ENCODE data around the gene PLCG2. TPM values are rescaled to one million over a fixed set of nuclear protein-coding genes. Genes with fewer than 3 reads are reported as not detected.

PLCG2 gene
- total RNA-seq, 1 donor from 2014 or later, result 14.2 TPM

DNA sequence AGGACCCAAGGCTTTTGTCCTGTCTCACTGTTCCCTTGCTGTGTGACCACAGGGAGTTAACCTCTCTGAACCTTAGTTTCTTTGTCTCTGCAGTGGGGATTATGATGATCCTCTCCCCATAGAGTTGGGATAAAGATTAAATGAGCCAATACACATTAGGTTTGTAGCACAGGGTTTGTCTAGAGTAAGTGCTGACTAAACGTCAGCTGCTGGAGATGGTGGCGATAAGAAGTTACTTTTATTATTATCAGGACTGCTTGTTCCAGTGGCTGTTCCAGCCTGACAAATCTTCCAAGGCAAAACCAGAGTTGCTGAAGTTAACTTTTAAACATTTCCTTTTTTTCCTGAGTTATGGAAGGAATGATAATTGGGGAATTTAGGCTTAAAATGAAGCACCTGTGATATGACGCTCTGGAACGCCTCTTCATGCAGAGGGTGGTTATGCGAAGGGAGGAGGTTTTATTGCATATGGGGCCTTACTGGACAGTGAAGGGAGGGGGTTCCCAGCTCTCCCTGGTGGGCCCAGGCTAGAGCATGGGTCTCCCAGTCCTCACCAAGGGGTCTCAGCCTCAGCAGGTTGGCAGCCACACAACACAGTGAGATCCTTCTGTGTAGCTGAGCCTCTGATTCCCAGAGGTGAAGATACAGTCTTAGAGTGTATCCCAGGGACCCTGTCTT lies 35.8 kb downstream of the PLCG2 start:
- H3K27me3 ChIP-seq, result no peaks in the 10 kb centered on the region
- H3K36me3 ChIP-seq, result no peaks in the 10 kb centered on the region
- intact Hi-C loops (cut with DNase I), result no loop called here
- no peak for TF ChIP-seq POLR2AphosphoS5 (IDR thresholded peaks at IDR 0.05; ENCODE audit: insufficient read depth in 1 of 2, low read depth in 1 of 2)
- no peak for TF ChIP-seq POLR2A (IDR thresholded peaks at IDR 0.05)
- TF ChIP-seq, protein P1, sequence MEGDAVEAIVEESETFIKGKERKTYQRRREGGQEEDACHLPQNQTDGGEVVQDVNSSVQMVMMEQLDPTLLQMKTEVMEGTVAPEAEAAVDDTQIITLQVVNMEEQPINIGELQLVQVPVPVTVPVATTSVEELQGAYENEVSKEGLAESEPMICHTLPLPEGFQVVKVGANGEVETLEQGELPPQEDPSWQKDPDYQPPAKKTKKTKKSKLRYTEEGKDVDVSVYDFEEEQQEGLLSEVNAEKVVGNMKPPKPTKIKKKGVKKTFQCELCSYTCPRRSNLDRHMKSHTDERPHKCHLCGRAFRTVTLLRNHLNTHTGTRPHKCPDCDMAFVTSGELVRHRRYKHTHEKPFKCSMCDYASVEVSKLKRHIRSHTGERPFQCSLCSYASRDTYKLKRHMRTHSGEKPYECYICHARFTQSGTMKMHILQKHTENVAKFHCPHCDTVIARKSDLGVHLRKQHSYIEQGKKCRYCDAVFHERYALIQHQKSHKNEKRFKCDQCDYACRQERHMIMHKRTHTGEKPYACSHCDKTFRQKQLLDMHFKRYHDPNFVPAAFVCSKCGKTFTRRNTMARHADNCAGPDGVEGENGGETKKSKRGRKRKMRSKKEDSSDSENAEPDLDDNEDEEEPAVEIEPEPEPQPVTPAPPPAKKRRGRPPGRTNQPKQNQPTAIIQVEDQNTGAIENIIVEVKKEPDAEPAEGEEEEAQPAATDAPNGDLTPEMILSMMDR (IDR thresholded peaks at IDR 0.05), result no peak
- H3K4me1 ChIP-seq, result no peaks in the 10 kb centered on the region
- H3K9me3 ChIP-seq, result no peaks in the 10 kb centered on the region
- DNase-seq (ENCODE audit: extremely low spot score in 2 of 2), result no peak
- H3K4me3 ChIP-seq, result no peak overlapping the region
- H3K27ac ChIP-seq, result no peak overlapping the region

DNA sequence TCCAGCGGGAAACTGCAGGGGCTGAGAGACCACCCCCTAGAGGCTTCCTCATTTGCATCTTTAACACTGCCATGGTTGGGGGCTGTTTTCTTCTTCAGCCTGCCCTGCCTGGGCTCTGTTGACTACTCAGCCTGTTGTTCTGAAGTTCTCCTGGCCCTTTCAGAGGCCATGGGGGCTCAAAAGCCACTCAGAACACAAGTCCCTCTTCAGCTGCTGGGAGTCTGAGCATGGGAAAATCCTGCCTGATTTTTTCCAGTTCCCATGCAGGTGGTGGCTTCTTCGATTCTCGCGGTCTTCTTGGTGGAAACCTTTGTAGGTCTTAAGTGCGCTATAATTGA lies 36.3 kb downstream of the PLCG2 start:
- H3K36me3 ChIP-seq, result no peaks in the 10 kb centered on the region
- no peak overlapping the region for H3K27ac ChIP-seq
- no peak for DNase-seq (ENCODE audit: extremely low spot score in 2 of 2)
- no peak overlapping the region for H3K4me3 ChIP-seq
- TF ChIP-seq, protein P1 (IDR thresholded peaks at IDR 0.05), result no peak
- no peak for TF ChIP-seq POLR2AphosphoS5 (IDR thresholded peaks at IDR 0.05; ENCODE audit: insufficient read depth in 1 of 2, low read depth in 1 of 2)
- no peak for TF ChIP-seq POLR2A (IDR thresholded peaks at IDR 0.05)
- H3K4me1 ChIP-seq, result no peaks in the 10 kb centered on the region
- no peaks in the 10 kb centered on the region for H3K9me3 ChIP-seq
- H3K27me3 ChIP-seq, result no peaks in the 10 kb centered on the region
- intact Hi-C loops (cut with DNase I), result no loop called here

DNA sequence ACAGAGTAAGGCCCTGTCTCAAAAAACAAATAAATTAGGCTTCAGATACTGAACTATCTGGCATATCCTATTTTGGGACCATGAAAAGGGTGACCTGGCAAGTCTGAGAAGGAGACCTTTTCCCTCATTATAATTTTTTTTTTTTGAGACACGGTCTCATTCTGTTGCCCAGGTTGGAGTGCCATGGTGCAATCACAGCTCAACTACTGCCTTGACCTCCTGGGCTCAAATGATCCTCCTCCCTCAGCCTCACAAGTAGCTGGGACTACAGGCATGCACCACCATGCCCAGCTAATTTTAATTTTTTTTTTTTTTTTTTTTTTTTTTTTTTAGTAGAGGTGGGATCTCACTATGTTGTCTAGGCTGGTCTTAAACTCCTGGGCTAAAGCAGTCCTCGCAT lies 37.3 kb downstream of the PLCG2 start:
- intact Hi-C loops (cut with DNase I), result no loop called here
- no peaks in the 10 kb centered on the region for H3K36me3 ChIP-seq
- no peak for DNase-seq (ENCODE audit: extremely low spot score in 2 of 2)
- no peaks in the 10 kb centered on the region for H3K9me3 ChIP-seq
- H3K27me3 ChIP-seq, result no peaks in the 10 kb centered on the region
- TF ChIP-seq, protein P1 (IDR thresholded peaks at IDR 0.05), result no peak
- TF ChIP-seq POLR2A (IDR thresholded peaks at IDR 0.05), result no peak
- TF ChIP-seq POLR2AphosphoS5 (IDR thresholded peaks at IDR 0.05; ENCODE audit: insufficient read depth in 1 of 2, low read depth in 1 of 2), result no peak
- no peak overlapping the region for H3K27ac ChIP-seq
- H3K4me1 ChIP-seq, result no peaks in the 10 kb centered on the region
- no peak overlapping the region for H3K4me3 ChIP-seq

DNA sequence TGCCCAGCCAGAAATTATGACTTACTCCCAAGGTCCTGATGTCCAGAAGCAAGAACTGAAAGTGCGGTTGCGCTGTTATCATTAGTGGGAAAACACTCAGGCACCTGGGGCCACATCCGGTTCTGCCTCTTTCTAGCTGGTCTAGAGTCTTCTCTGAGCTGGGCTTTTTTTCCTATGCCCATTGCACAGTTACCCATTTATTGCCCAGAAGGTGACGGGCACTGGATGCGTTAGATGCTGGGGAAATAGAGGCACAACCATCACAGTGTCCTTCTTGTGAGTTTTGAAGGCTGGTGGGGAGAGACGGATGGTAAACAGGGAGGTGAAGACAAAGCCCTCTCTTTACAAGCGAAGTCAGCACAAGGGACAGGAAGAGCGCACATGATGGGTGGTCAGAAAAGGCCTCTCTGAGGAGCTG lies 37.7 kb downstream of the PLCG2 start:
- H3K4me1 ChIP-seq, result no peaks in the 10 kb centered on the region
- H3K27ac ChIP-seq, result no peak overlapping the region
- intact Hi-C loops (cut with DNase I), result no loop called here
- no peaks in the 10 kb centered on the region for H3K36me3 ChIP-seq
- no peak for DNase-seq (ENCODE audit: extremely low spot score in 2 of 2)
- H3K4me3 ChIP-seq, result no peak overlapping the region
- TF ChIP-seq, protein P1 (IDR thresholded peaks at IDR 0.05), result no peak
- TF ChIP-seq POLR2AphosphoS5 (IDR thresholded peaks at IDR 0.05; ENCODE audit: insufficient read depth in 1 of 2, low read depth in 1 of 2), result no peak
- TF ChIP-seq POLR2A (IDR thresholded peaks at IDR 0.05), result no peak
- no peaks in the 10 kb centered on the region for H3K9me3 ChIP-seq
- no peaks in the 10 kb centered on the region for H3K27me3 ChIP-seq

DNA sequence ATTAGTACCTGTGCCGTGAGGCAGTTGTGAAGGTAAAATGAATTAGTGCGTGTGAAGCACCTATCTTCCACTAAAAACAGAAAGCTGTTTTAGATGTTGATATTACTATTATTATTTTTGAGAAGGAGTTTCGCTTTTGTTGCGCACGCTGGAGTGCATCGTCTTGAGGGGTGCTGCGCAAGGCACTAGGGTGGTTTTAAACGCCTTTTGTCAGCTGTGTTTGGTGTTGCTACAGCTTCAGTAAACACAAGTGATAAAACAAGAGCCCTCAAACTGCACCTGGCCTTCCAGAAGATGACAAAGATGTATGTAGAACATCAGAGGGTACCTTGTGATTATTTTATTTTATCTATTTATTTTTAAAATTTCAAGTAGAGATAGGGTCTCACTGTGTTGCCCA lies 38.2 kb downstream of the PLCG2 start:
- H3K36me3 ChIP-seq, result no peaks in the 10 kb centered on the region
- H3K27me3 ChIP-seq, result no peaks in the 10 kb centered on the region
- DNase-seq (ENCODE audit: extremely low spot score in 2 of 2), result no peak
- intact Hi-C loops (cut with DNase I), result no loop called here
- H3K9me3 ChIP-seq, result no peaks in the 10 kb centered on the region
- H3K4me3 ChIP-seq, result no peak overlapping the region
- H3K4me1 ChIP-seq, result no peaks in the 10 kb centered on the region
- TF ChIP-seq POLR2A (IDR thresholded peaks at IDR 0.05), result no peak
- TF ChIP-seq, protein P1 (IDR thresholded peaks at IDR 0.05), result no peak
- TF ChIP-seq POLR2AphosphoS5 (IDR thresholded peaks at IDR 0.05; ENCODE audit: insufficient read depth in 1 of 2, low read depth in 1 of 2), result no peak
- H3K27ac ChIP-seq, result no peak overlapping the region
